Right kidney (tissue), 1 donor: Measurements from ENCODE around the gene KLHL7.
"Not testable (repeated sequence)": the region's sequence is repeated elsewhere in the genome, so short reads cannot be mapped to it uniquely, and the experiment has no call there.

Experiments
- DNase-seq: peaks from one replicate; pipeline ENCODE4 v3.0.0-alpha.2; 2016

Gene KLHL7

DNA sequence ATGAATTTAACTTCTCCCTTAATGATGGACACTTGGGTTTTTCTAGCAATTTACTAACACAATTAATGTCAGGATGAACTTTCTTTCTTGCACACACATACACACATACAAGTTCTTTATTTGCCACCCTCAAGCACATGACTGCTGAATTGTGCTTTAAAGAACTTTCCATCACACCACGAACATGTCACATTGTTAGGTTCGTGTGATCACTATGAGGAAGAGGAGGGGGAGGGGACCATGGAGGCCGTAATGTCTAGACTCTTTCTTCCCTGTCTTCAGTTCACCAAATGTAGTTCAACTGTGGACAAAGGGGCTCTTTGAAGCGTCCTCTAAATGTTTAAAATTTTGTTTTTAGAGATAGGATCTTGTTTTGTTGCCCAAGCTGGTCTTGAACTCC is 107.3 kb downstream of the KLHL7 start:
- no peak for DNase-seq

DNA sequence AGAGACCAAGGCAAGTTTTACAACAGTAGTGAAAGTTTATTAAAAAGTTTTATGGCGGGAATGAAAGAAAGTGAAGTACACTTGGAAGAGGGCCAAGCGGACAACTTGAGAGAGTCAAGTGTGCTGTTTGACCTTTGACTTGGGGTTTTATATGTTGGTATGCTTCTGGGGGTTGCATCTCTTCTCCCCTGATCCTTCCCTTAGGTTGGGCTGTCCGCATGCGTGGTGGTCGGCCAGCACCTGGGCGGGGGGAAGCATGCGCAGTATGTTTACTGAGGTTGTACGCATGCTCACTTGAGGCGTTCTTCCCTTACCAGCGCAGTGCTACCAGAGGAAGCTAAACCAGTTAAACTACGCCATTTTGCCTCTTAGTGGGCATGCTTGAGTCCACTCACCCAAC is 108.2 kb downstream of the KLHL7 start:
- no peak for DNase-seq

DNA sequence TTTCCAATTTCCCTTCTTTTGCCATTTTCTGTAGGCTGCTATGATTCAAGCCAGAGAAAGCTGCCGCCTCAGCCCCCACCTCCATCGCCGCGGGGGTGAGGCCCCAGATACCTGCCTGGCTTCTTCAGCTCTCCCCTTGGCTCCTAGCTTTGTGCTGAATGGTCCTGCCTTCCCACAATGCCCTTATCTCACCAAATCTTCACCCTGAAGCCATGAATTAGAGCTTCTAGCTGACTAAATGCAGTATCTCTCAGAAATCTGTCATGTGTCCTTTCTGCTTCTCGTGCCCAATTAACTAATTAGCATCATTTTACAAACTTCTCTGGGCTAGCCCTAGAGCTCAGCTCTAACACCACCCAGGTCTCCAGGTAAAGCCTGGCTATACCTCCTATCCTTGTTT is 108.8 kb downstream of the KLHL7 start:
- DNase-seq, result no peak

DNA sequence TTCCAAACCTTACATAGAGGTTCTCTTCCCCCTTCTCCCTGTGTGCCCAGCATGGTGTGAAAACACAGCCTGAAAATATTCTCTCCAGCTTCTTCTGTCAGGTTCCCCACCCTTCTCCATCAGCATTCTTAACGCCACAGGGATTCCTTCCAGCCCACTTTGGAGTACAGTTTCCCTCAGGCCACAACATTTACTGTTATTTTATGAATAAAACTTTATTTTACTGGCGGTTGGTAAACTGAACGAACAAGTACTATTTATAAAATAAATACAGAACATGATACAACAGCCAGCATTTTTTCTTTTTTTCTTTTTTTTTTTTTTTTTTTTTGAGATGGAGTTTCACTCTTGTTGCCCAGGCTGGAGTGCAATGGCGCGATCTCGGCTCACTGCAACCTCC is 109.4 kb downstream of the KLHL7 start:
- no peak for DNase-seq

DNA sequence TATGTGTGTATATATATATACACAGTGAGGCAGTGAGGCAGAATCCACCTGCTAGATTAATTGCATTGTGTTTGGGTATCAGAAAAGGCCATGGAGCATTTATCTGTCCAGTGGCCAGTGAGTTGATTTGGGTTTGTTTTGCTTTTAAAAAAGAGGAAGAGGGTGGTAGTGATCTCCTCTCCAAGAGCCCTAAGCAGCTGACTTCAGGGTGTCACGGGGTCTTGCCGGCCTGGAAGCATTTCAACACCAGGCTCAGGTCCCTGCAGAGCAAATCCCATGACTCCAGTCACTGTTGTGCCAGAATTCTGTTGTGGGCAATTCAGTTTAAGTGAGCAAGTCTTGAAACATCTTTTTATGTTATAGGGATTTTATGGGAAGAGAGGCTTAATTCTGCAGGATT is 110.4 kb downstream of the KLHL7 start:
- no peak for DNase-seq

DNA sequence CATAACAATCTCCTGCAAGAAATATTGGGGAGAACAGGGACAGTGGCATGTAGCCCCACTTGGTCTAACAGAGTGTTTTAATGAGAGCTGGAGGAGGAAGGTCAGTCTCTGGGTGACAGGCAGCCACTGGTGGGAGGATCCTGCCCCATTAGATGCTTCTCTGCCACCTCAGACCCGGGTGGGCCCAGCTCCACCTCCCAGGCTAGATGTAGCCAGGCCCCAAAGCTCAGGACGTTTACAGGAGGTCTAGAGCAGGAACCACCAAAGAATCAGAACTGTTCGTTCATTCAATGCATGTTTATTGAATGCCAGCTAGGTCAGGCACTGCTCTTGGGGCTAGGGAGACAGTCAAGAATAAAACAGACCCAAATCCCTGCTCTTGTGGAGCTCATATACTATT is 112.6 kb downstream of the KLHL7 start:
- no peak for DNase-seq

DNA sequence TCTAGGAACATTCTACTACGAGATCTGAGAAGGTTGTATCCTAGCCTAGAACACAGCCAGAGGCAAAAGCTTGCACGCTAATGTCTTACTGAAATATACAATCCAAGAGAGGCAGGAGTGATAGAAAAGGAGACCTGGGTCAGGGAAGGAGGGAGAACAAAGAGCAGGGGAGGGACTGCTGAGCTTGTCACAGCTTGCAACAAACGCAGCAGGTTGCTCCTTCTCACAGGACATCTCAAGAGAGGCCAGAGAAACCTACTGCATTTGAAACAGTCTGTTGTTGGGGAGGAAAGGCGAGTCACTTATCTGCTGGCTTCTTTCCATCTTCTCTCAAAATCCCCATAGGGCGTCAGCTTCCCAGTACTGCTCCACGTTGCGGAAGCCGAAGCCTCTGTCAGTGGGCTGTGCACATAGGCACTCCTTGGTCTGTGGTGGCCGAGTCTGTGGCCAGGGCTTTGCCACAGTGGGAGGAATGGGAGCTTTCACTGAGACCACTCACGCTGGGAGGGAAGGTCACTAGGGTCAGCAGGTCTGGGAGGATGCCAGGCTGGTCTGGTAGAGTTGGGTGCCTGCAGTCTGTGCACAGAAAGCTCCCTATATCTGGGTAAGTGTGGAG is 115.2 kb downstream of the KLHL7 start:
- no peak for DNase-seq

DNA sequence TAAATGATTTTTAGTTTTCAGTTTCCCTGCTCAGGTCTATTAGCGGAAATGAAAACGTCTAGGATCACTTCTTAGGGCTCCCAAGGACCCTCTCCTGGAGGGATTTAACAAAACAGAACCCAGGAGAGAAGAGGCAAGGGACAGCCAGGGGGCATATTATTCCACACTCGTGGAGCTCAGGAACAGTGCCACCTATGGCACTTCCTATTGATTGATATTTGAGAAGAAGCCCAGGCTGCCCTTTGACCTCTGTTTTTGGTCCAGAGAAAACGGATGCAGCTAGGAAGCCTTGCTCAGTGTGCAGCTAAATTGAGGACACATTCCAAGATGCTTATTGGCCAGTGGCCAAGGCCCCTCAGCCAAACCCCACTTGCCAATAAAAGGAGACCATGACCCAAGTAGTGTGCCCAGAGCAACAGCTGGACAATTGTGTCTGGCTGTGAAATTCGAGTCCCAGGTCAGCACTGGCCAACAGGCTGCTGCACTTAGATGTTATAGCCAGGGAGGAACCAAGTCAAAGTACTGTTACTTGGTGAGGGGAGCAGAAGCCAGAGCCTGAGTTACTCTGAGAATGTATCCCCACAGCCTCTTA is 117.0 kb downstream of the KLHL7 start:
- no peak for DNase-seq

DNA sequence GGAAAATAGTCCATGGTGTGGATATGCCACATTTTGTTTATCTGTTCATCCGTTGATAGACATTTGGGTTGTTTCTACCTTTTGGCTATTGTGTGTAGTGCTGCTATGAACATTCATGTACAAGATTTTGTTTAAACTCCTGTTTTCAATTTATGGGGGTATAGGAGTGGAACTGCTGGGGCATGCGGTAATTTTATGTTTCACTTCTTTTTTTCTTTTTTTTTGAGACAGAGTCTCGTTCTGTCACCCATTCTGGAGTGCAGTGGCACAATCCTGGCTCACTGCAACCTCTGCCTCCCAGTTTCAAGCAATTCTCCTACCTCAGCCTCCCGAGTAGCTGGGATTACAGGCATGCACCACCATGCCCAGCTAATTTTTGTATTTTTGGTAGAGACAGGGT is 118.8 kb downstream of the KLHL7 start:
- not testable (repeated sequence) for DNase-seq

DNA sequence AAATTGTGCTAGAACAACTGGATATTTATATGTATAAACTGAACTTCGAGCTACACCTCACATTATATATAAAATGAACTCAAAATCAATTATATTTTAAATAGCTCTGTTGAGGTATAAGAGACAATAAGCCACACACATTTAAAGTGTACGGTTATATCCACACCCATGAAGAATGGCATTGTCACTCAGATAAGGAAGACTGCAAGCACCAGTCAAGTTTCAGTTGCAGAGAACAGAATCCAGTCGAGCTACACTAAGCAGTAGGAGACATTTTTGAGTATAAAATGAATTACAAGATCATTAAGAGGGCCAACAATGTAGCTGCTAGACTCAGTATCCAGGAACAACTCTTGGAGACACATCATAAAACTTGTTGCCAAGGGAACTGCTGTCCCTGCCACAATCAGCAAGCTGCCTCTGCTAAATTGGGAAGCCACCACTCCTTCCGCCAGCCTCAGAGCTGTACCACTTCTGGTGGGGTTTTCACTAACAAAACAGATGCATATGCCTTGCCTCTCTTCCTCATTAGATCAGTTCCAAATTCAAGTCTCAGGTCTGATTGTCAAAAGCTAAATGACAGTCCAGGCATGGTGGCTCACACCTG is 121.4 kb downstream of the KLHL7 start:
- no peak for DNase-seq
